GM19467 (cell line): Measurements from ENCODE around the gene TRIM63.
A peak's percentile ranks its signal among the peaks of the same experiment; 100 is the strongest.

Experiments used
- ATAC-seq: cut with Tn5 transposase; IDR thresholded peaks from one replicate; pipeline ENCODE4 v1.9.1; 2021; ENCODE audit warnings: mild to moderate bottlenecking, moderate library complexity; ENCODE audit not compliant: unreplicated experiment

TRIM63 gene

GRCh38 chr1:26035203-26035958 is 32.0 kb downstream of the TRIM63 start:
- ATAC-seq, result peak; percentile 83

DNA sequence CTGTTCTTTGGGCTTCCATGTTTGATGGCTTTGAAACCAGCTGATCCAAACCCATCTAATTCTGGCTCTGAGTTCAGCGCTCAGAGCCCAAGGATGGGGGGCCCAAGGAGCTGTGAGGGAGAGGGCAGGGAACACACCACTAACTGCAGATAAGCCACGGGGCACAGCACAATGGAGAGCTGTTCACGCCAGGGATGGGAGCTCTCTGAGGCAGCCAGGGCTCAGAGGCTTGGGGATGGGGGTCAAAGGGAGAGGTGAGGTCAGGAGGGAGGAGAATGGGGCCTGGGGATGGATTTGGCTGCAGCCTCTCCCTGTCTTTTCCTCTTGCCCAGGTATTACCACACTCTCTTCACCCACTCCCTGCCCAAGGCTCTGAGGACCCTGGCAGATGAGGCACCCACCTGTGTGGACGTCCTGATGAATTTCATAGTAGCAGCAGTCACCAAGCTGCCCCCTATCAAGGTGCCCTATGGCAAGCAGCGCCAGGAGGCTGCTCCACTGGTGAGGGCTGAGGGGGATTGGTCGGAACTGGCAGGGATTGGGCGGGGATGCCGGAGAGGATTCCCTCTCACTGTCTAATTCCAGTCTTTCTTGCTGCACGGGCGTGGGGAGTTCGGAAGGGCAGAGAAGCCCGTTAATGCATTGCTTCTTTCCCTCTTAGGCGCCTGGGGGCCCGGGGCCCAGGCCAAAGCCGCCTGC is 32.8 kb downstream of the TRIM63 start:
- no peak for ATAC-seq

- no peak for ATAC-seq
These were observed 34.6 kb downstream of the TRIM63 start for GRCh38 chr1:26032656-26033357.

- no peak for ATAC-seq
These were observed 35.7 kb downstream of the TRIM63 start for GRCh38 chr1:26031611-26032220.

DNA sequence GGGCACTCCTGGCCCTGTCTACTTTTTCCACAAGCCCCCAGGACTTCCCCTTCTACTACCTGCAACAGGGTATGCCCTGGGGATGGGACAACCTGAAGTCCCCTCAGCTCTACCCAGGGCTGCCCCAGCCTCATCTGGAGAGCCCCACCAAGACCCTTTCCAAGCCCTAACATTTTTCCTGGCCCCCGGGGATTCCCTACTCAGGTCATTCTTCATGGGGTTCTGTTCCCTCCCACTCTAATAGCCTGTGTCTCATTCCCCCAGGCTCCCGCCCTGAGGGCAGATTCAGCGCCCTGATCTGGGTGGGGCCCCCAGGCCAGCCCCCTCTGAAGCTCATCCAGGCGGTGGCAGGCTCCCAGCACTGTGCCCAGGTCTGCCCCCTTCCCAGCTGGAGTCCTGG is 36.2 kb downstream of the TRIM63 start:
- ATAC-seq, result no peak

GRCh38 chr1:26029864-26030481 is 37.5 kb downstream of the TRIM63 start:
- ATAC-seq, result no peak

DNA sequence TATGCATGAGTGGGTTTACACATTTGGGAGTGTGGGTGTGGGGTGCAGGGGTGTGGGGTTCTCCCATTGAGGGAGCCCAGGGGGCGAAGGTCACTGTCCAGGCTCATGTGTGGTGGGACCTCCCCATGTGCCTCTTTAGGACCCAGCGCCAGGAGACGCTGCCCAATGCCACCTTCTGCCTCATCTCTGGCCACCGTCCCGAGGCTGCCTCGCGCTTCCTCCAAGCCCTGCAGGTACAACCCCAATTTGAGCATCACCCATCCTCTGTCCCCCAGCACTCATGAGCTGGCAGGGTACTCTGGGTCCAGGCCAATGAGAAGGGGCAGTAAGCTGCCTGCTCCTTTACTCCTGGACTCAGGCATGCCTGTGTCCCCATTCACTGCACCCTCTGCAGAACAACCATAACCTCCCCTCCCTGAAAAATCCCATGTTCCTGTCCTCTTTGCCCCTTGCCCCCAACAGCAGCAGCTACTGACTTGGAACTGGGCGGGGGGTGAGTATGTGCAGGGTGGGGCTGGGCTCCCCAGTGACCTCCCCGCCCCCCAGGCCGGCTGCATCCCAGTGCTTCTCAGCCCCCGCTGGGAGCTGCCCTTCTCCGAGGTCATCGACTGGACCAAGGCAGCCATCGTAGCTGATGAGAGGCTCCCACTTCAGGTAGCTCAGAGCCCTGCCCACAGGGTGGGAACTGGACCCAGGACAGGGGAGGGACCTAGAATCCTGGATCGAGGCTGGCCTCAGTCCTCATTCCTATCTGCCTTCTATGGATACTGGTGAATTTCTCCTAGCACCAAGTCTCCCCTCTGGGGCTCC is 38.2 kb downstream of the TRIM63 start:
- ATAC-seq, result no peak

DNA sequence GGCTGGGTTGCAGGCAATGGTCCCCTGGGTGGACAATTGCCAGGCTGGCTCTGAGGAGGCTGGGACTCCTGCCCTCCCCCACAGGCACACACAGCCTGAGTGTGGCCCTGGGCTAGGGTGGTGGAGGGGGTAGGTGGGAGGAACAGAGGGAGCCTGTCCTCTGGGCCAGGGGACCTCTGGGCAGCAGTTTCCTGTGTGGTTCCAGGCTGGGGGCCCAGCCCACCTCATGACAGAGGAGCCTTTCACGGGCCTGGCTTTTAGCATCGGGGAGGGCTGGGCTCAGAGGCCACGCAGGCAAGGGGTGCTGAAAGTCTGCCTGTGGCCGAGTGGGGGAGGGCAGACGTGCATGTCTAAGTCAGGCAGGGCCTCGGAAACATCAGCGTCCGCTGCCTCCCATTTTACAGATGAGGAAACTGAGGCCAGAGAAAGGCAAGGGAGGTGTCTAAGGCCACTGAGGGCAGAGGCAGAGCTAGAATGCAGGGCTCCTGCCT is 38.9 kb downstream of the TRIM63 start:
- no peak for ATAC-seq

DNA sequence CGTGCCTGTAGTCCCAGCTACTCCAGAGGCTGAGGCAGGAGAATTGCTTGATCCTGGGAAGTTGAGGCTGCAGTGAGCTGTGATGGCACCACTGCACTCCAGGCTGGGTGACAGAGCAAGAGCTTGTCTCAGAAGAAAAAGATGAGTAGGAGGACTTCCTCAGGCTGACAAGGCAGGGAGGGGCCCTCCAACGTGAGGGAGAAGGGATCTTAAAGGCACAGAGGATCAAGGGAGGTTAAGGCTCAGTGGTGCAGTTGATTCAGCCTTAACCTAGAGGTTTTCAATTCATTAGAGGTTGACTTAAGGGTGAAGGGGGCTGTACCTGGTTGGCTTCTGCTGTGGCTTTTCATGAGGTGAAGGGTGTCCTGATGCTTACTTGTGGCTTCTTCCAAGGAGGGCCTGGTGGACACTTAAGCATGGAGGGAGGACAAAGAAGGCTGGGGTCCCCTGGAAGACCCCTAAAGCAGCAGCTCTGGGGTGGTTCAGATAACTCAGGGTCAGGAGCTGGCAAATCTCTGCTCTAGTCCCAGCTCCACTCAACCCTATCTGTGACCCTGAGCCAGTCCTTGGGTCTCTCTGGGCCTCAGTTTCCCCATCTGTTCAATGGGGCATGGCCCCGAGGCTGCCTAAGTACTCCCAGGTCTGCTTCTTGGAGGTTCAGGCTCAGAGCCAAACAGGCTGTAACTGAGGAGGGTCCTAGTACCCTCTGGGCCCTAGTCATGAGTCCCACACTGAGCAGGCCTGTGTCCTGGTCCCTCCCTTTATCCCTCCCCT is 39.5 kb downstream of the TRIM63 start:
- ATAC-seq, result no peak

GRCh38 chr1:26025517-26025916 is 41.9 kb downstream of the TRIM63 start:
- no peak for ATAC-seq

DNA sequence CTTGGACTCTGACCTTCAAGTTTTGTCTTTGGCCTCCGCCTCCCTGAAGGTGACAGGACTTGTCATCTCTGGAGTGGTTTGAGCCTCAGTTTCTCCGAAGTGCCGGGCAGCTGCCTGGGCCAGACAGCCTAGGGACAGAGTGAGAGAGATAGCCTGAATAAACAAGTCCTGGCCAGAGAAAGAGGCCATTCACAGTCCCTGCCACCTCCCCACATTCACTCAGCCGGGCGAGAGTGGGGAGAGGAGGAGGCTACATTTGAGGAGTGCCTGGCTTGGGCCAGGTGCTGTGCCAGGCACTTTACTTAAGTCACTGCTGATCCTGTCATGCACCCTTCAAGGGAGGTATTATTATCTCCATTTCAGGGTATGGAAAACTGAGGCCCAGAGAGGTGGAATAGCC is 42.4 kb downstream of the TRIM63 start:
- ATAC-seq, result no peak

GRCh38 chr1:26023826-26024225 is 43.6 kb downstream of the TRIM63 start:
- ATAC-seq, result no peak

GRCh38 chr1:26023009-26023408 is 44.4 kb downstream of the TRIM63 start:
- ATAC-seq, result no peak

DNA sequence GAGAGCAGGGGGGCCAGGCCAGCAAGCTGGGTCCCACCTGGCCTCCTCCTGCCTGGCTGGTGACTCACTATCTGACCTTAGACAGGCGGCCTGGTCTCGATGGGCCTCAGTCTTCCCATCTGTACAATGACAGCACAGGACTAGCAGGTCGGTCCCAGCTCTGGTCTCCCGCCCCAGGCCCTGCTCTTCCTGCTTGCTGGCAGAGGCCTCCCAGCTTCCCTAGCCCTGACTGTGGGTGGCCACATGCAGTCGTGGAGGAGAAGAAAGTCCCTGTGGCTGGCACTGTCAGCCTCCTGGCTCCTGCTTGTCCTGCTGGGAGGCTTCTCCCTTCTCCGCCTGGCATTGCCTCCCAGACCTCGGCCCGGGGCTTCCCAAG is 45.0 kb downstream of the TRIM63 start:
- no peak for ATAC-seq

GRCh38 chr1:26021647-26022403 is 45.6 kb downstream of the TRIM63 start, which contains the start of gene EXTL1:
Gene EXTL1, plus strand, starts transcription at chr1:26021775. Its CDS starts 872 bp downstream, at chr1:26022647.
- ATAC-seq, result no peak

DNA sequence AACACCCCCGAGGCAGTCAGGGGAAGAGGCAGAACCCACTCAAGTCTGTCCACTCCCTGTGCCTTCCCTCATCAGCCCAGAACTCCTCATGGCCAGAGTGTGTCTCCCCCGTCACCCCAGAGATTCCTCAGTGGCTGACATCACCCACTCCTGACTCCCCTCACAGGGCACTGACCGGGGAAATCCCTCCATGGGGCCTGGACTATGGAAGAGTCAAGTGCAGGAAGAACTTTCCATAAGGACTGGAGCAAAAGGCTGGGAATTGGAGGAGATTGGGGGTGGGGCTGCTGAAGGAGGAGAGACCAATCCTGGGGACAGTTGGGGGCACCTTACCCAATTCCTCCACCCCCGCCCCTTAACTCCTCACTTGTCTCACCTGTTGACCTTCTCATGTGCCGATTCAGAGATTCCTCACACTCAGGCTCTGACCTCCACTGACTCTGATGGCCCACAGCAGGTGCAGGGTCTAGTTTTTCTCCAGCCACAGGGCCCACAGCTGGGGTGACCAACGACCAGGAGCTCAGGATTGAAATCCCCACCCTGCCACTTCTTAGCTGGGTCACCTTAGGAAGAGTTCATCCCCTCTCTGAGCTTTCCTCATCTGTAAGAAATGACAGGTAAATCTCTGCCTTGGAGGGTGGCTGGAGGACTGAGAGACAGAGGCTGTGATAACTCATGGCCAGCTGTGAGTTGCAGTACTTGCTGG is 46.3 kb downstream of the TRIM63 start:
- ATAC-seq, result no peak

DNA sequence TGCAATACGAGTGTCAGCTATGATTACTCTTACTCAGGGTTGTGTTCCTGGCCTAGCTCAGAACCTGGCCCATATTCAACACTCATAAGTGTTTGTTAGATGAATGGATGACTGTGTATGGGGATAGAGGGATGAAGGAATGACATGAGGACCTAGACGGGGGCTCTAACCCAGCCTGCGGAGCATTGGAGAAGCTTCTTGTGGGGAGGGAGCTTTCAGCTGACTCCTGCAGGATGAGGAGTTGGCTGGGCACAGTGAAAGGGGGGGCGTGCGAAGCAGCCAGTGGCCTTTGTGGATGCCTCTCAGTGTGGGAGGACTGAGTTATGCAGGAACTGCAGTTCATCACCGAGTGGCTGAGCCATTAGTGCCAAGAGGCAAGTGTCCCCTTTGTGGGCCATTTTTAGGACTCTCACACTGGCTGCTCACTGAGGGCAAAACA is 47.1 kb downstream of the TRIM63 start:
- no peak for ATAC-seq
